CD14-positive monocyte (primary cell): ENCODE data around the gene MTX1. TPM values are rescaled to one million over a fixed set of nuclear protein-coding genes. Genes with fewer than 3 reads are reported as not detected.
"Not testable (repeated sequence)": the region's sequence is repeated elsewhere in the genome, so short reads cannot be mapped to it uniquely, and the experiment has no call there.

ENCODE experiments used
- DNase-seq, 3 donors: peaks; one replicate each; pipeline ENCODE4 v3.0.0-alpha.2; 2011 to 2022
- H2AFZ ChIP-seq: 2 replicates; pipeline ENCODE4 v1.6.0; 2012; ENCODE audit warnings: mild to moderate bottlenecking, low read depth, low read length, inconsistent platforms; ENCODE audit not compliant: insufficient read depth, poor library complexity, severe bottlenecking
- H3K27ac ChIP-seq, 2 donors: 1 replicate in 1 of 2; 2 replicates in 1 of 2; pipeline ENCODE4 v1.5.1; 2012 to 2013; ENCODE audit warnings: low read length in 2 of 2, control low read depth in 1 of 2, inconsistent platforms in 1 of 2, low read depth in 1 of 2, mild to moderate bottlenecking in 1 of 2
- H3K27me3 ChIP-seq, 2 donors: one replicate each; pipeline versions ENCODE4 v1.6.0 to v1.6.1; 2011 to 2013; ENCODE audit warnings: low read length in 2 of 2; ENCODE audit not compliant: control insufficient read depth in 2 of 2, insufficient read depth in 2 of 2
- H3K36me3 ChIP-seq, 2 donors: replicated peaks in 1 of 2; 1 replicate in 1 of 2; 2 replicates in 1 of 2; pipeline versions ENCODE4 v1.5.1 to v1.6.1; 2012 to 2013; ENCODE audit warnings: low read length in 2 of 2, control low read depth in 1 of 2, inconsistent platforms in 1 of 2, mild to moderate bottlenecking in 1 of 2; ENCODE audit not compliant: insufficient read depth in 2 of 2, control insufficient read depth in 1 of 2
- H3K4me1 ChIP-seq, 2 donors: 1 replicate in 1 of 2; 2 replicates in 1 of 2; pipeline versions ENCODE4 v1.5.1 to v1.6.1; 2012 to 2013; ENCODE audit warnings: low read length in 2 of 2, control low read depth in 1 of 2, inconsistent platforms in 1 of 2, mild to moderate bottlenecking in 1 of 2, moderate library complexity in 1 of 2; ENCODE audit not compliant: insufficient read depth in 2 of 2, control insufficient read depth in 1 of 2
- H3K4me2 ChIP-seq: replicated peaks from 2 replicates; pipeline ENCODE3; 2012; ENCODE audit warnings: low read length, moderate library complexity, mild to moderate bottlenecking; ENCODE audit not compliant: poor library complexity, severe bottlenecking; ENCODE audit errors: extremely low read depth
- H3K4me3 ChIP-seq, 3 experiments: fragments of 200-600 bp in 1 of 3; sonication (generic) in 1 of 3; replicated peaks in 1 of 3; 1 replicate in 2 of 3; 2 replicates in 1 of 3; pipeline ENCODE4 v1.5.1; 2011 to 2013; ENCODE audit warnings: low read length in 3 of 3, mild to moderate bottlenecking in 3 of 3, control low read depth in 2 of 3, low read depth in 2 of 3, inconsistent platforms in 1 of 3, moderate library complexity in 1 of 3
- H3K79me2 ChIP-seq: 2 replicates; pipeline ENCODE4 v1.6.0; 2012; ENCODE audit warnings: mild to moderate bottlenecking, control low read depth, inconsistent platforms, low read length, moderate library complexity; ENCODE audit not compliant: insufficient read depth
- H3K9ac ChIP-seq: 2 replicates; pipeline ENCODE4 v1.6.0; 2017; ENCODE audit warnings: low read length, mild to moderate bottlenecking; ENCODE audit not compliant: insufficient read depth, poor library complexity, severe bottlenecking
- H3K9me3 ChIP-seq, 2 donors: replicated peaks in 1 of 2; 1 replicate in 1 of 2; 2 replicates in 1 of 2; pipeline versions ENCODE4 v1.5.1 to v1.6.1; 2012 to 2013; ENCODE audit warnings: low read length in 2 of 2, control low read depth in 1 of 2; ENCODE audit not compliant: control insufficient read depth in 1 of 2, insufficient read depth in 1 of 2
- H4K20me1 ChIP-seq: 2 replicates; pipeline ENCODE4 v1.6.0; 2012; ENCODE audit warnings: mild to moderate bottlenecking, low read length, control low read depth, moderate library complexity; ENCODE audit not compliant: insufficient read depth
- H3K27ac Mint-ChIP-seq, 7 donors: one replicate each; pipeline ENCODE4 v1.8.0; 2020; ENCODE audit warnings: mild to moderate bottlenecking in 7 of 7, mixed read lengths in 7 of 7, moderate library complexity in 6 of 7, inconsistent platforms in 2 of 7
- H3K27me3 Mint-ChIP-seq, 3 donors: one replicate each; pipeline ENCODE4 v1.8.0; 2021 to 2022; ENCODE audit warnings: low read depth in 3 of 3, mild to moderate bottlenecking in 3 of 3, mixed read lengths in 3 of 3, moderate library complexity in 3 of 3, inconsistent platforms in 1 of 3
- H3K36me3 Mint-ChIP-seq, 2 donors: one replicate each; pipeline ENCODE4 v1.8.0; 2020; ENCODE audit warnings: mixed read lengths in 2 of 2, inconsistent platforms in 1 of 2, mild to moderate bottlenecking in 1 of 2
- H3K4me1 Mint-ChIP-seq: one replicate; pipeline ENCODE4 v1.8.0; 2020; ENCODE audit warnings: mild to moderate bottlenecking, mixed read lengths
- H3K4me3 Mint-ChIP-seq, 2 donors: one replicate each; pipeline ENCODE4 v1.8.0; 2020; ENCODE audit warnings: mild to moderate bottlenecking in 2 of 2, mixed read lengths in 2 of 2, moderate library complexity in 1 of 2
- H3K9me3 Mint-ChIP-seq, 7 donors: one replicate each; pipeline ENCODE4 v1.8.0; 2020 to 2022; ENCODE audit warnings: mixed read lengths in 7 of 7, mild to moderate bottlenecking in 6 of 7, moderate library complexity in 6 of 7, inconsistent platforms in 2 of 7
- WGBS: methylation state at CpG from one replicate; pipeline ENCODE4 v1.1.5; 2013; ENCODE audit warnings: missing lambda C conversion rate; ENCODE audit not compliant: insufficient coverage; 5-methylcytosine and 5-hydroxymethylcytosine counted together
- intact Hi-C, 2 donors: fragments of 100-400 bp; cut with micrococcal nuclease; formaldehyde crosslinking; loops; one replicate each; pipeline versions ENCODE4 v1.15.0 to v1.15.1; 2023
- polyA plus RNA-seq, 3 donors: library from polyadenylated mRNA; depleted of rRNA in 1 of 3; unstranded in 2 of 3; stranded (reverse) in 1 of 3; fragments of 300-500 nt in 2 of 3; fragments of >200 nt in 1 of 3; fragmentation: Illumina TruSeq in 2 of 3; gene quantifications; 1 replicate in 2 of 3; 2 replicates in 1 of 3; pipeline ENCODE4 v1.2.3, GENCODE V29; 2012 to 2021

Gene MTX1
- polyA plus RNA-seq, 3 donors, result 79.7 to 101 (median 86.0) TPM

DNA sequence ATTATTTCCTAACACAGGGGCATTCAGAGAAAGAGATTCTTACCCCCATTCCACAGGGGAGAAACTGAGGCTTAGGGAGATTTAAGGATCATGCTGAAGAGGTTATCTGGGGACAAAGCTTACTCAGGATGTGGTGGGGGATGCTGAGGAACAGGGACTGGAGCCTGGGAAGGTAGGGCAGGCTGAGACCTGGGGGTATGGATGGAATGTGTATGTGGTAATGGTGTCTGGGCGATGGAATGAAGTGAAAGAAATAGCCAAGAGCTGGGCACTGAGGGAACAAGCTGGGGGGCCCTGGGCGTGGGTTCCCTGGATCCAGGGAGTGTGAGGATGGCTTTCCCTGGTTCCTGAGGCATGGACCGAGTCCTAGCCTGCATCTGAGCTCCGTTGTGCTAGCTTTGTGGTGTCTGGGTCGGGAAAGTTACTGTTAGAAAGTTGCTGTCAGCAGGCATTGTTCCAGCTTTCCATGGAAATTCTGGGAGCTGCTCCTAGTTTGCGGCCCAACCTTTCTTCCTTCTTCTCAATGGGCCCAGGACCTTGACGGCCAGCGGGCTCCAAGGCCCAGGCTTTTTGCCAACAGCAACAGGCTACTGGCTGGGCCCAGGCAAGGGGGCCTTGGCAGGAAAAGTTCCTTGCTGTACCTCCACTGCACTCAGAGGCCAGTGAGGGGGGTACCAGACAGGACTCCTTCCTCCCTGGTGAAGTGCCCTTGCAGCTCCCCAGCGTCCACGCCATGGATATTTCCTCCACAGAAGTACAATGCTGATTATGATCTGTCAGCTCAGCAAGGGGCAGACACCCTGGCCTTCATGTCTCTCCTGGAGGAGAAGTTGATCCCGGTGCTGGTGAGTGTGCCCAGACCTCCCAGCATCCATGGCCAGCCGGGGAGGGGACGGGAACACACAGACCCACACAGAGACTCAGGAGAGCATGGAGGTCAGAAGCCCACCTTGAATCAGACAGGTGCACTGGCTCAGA is 23.8 kb downstream of the MTX1 start:
- Histone ChIP-seq H3K4me1 (peaks cover 6 to 29% of the 10 kb centered on the region in 2 donors), H3K36me3 (peaks cover 18 to 21% of the 10 kb centered on the region in 2 donors)
- H3K27me3 ChIP-seq, H3K4me3 ChIP-seq, H3K4me2 ChIP-seq, H3K79me2 ChIP-seq, H3K4me3 Mint-ChIP-seq, intact Hi-C loops, H3K27ac ChIP-seq, H3K9me3 Mint-ChIP-seq, H2AFZ ChIP-seq, H3K9me3 ChIP-seq, DNase-seq, H3K9ac ChIP-seq, H3K27me3 Mint-ChIP-seq, H4K20me1 ChIP-seq: not testable (repeated sequence)
- Mint-ChIP-seq H3K4me1 (peaks cover 19% of the 10 kb centered on the region), H3K27ac (peak overlapping the region in 3 of 7 donors; percentile 46 to 60 (median 57)), H3K36me3 (peaks cover 19 to 22% of the 10 kb centered on the region in 2 donors)
- 84% methylated on average over 5 of the region's 13 CpGs for WGBS

DNA sequence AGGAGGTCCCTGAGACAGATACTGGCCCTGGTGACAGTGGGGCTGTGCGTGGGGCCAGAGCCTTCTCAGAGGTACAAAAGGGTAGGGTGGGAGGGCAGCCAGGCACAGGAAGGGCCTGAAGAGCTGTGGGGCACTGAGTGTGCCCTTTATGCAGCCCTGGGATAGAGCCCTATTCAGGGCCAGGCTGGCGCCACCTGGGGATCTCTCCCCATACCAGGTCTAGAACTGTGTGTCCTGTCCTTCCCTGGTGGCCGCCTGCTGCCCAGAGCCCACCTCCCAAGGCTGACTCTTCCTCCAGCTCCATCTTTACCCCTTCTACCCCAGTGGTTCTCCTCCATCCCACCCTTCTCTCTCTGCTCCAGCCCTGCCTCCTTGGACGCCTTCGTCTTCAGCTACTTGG is 25.0 kb downstream of the MTX1 start:
- H3K79me2 ChIP-seq, H3K27me3 Mint-ChIP-seq, H3K4me3 ChIP-seq, H3K9me3 Mint-ChIP-seq, H3K27ac Mint-ChIP-seq, H3K27me3 ChIP-seq, H3K27ac ChIP-seq, H3K4me3 Mint-ChIP-seq, H2AFZ ChIP-seq, H3K4me2 ChIP-seq, intact Hi-C loops, H3K9ac ChIP-seq, H4K20me1 ChIP-seq, DNase-seq, H3K9me3 ChIP-seq: not testable (repeated sequence)
- no CpG with 5 or more reads among the region's 5 CpGs for WGBS
- Mint-ChIP-seq H3K36me3 (peaks cover 29 to 32% of the 10 kb centered on the region in 2 donors), H3K4me1 (peaks cover 17% of the 10 kb centered on the region)
- H3K4me1 ChIP-seq, result peaks cover 0 to 27% of the 10 kb centered on the region in 2 donors
- peaks cover 27 to 33% of the 10 kb centered on the region in 2 donors for H3K36me3 ChIP-seq

DNA sequence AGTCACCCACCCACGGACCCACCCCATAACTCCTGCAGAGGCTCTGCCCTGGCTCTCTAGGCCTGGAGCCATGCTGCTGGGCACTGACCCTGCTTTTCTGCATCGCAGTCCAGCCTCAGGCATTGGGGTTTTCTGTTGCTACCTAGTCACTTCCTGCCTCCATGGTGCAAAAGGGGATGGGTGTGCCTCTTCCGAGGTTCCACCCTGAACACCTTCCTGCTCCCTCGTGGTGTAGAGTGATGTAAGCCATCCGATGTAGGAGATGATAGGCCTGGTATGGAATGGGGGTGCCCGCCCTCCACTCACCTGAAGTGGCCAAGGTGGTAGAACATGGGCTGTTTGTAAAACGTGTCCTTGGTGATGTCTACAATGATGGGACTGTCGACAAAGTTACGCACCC is 26.9 kb downstream of the MTX1 start:
- H4K20me1 ChIP-seq, H3K4me3 Mint-ChIP-seq, H3K27me3 Mint-ChIP-seq, H3K9me3 Mint-ChIP-seq, intact Hi-C loops, H3K9ac ChIP-seq, H3K9me3 ChIP-seq, H3K4me2 ChIP-seq, H3K4me3 ChIP-seq, H3K27ac Mint-ChIP-seq, DNase-seq, H3K27me3 ChIP-seq, H2AFZ ChIP-seq: not testable (repeated sequence)
- peaks cover 4 to 41% of the 10 kb centered on the region in 2 donors for H3K4me1 ChIP-seq
- Mint-ChIP-seq H3K4me1 (peaks cover 25% of the 10 kb centered on the region), H3K36me3 (peaks cover 39 to 46% of the 10 kb centered on the region in 2 donors)
- H3K79me2 ChIP-seq, result peaks cover 16% of the 10 kb centered on the region
- WGBS, result 100% methylated on average over 4 of the region's 9 CpGs
- H3K36me3 ChIP-seq, result peaks cover 27 to 47% of the 10 kb centered on the region in 2 donors
- H3K27ac ChIP-seq, result peak overlapping the region in 1 of 2 donors; percentile 37
